Activated CD8-positive, alpha-beta T cell treated with anti-CD3 and anti-CD28 coated beads for 36 hours (primary cell): ENCODE data around the gene PHKA1. TPM values are rescaled to one million over a fixed set of nuclear protein-coding genes. Genes with fewer than 3 reads are reported as not detected.

Experiments used
- ATAC-seq: fragments of 200-7000 bp; cut with Tn5 transposase; one replicate; pipeline ENCODE4 v1.10.0; 2021; ENCODE audit warnings: mild to moderate bottlenecking, moderate library complexity
- CTCF ChIA-PET: fragments of 350-600 bp; sonication (Branson Sonifier 250); formaldehyde crosslinking; loops from one replicate; lab custom pipeline; 2021; ENCODE audit warnings: antibody characterized with exemption; lab: Charles Lee
- POLR2A ChIA-PET: fragments of 350-600 bp; sonication (Branson Sonifier 250); formaldehyde crosslinking; loops from one replicate; lab custom pipeline; 2021; ENCODE audit warnings: antibody characterized with exemption; lab: Charles Lee
- DNase-seq: peaks from one replicate; pipeline ENCODE4 v3.0.0-alpha.2; 2020
- H3K27ac Mint-ChIP-seq: one replicate; pipeline ENCODE4 v1.8.0; 2021; ENCODE audit warnings: mild to moderate bottlenecking, mixed read lengths
- H3K27me3 Mint-ChIP-seq: one replicate; pipeline ENCODE4 v1.8.0; 2021; ENCODE audit warnings: mixed read lengths
- H3K36me3 Mint-ChIP-seq: one replicate; pipeline ENCODE4 v1.8.0; 2021; ENCODE audit warnings: low read depth, mixed read lengths
- H3K4me1 Mint-ChIP-seq: one replicate; pipeline ENCODE4 v1.8.0; 2021; ENCODE audit warnings: low read depth, mixed read lengths
- H3K4me3 Mint-ChIP-seq: one replicate; pipeline ENCODE4 v1.8.0; 2021; ENCODE audit warnings: mild to moderate bottlenecking, moderate library complexity, mixed read lengths
- H3K9me3 Mint-ChIP-seq: one replicate; pipeline ENCODE4 v1.8.0; 2021; ENCODE audit warnings: mixed read lengths
- CTCF ChIP-seq: fragments of 200-600 bp; IDR thresholded peaks from one replicate; pipeline ENCODE4 v1.8.0; 2022; ENCODE audit warnings: antibody characterized with exemption, mild to moderate bottlenecking
- intact Hi-C: fragments of 100-400 bp; cut with micrococcal nuclease; formaldehyde crosslinking; loops from one replicate; pipeline ENCODE4 v1.10.0; 2022
- total RNA-seq, 2 experiments: library from RNA; stranded (reverse); gene quantifications; one replicate each; pipeline ENCODE4 v1.2.3, GENCODE V29; 2021

Gene PHKA1
- total RNA-seq, 2 experiments from 2014 or later, result 6.9 to 8.0 TPM

DNA sequence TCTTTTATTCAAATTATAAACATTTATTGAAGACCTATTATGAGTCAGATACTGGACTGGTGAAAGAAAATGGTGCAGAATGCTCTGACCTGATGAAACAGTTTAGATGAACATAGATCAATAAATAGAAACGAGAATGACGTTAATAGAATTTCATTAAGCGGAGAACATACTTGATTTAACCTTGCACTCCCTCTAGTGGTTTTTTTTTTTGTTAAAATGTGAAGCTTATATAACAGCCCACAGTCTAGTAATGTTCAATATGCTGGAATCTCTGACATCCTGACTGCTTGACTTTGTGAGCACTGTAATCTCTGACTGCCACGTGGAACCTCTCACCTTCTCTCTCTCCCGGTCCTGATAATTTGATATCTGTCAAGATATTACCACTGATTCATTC lies 173.8 kb downstream of the PHKA1 start:
- ChIA-PET CTCF (no interaction called here), POLR2A (no interaction called here)
- H3K4me1 Mint-ChIP-seq, result no peaks in the 10 kb centered on the region
- H3K27me3 Mint-ChIP-seq, result no peaks in the 10 kb centered on the region
- H3K36me3 Mint-ChIP-seq, result peaks cover 8% of the 10 kb centered on the region
- no peaks in the 10 kb centered on the region for H3K9me3 Mint-ChIP-seq
- TF ChIP-seq CTCF, result peak; percentile 24
- H3K27ac Mint-ChIP-seq, result no peak overlapping the region
- ATAC-seq (no peak), DNase-seq (no peak)
- no peak overlapping the region for H3K4me3 Mint-ChIP-seq
- intact Hi-C loops, result loop anchor here (10.0 kb wide), 1 partner anchor 236 kb away; the partner anchor contains the start of gene CITED1

DNA sequence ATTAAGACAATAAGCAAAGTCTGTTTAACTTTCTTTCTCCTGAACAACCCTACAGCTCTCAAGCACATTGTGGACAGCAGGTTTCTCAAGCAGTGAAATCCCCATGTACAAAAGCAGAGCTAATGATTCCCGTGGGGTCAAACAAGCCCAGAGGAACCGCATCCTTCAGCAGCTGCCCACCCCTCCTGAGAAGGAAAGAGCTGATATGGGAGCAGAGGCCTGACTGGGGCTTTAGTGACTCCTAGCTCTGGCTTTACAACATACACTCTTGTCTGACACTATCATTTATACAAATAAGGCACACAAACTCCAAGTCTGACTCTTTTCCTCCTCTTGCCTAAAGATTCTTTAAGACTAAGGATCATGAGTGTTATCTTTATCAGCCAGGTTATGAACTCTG lies 174.3 kb downstream of the PHKA1 start:
- H3K4me1 Mint-ChIP-seq, result no peaks in the 10 kb centered on the region
- H3K4me3 Mint-ChIP-seq, result no peak overlapping the region
- no peak for DNase-seq
- no peak for ATAC-seq
- no peaks in the 10 kb centered on the region for H3K27me3 Mint-ChIP-seq
- intact Hi-C loops, result loop anchor here (10.0 kb wide), 1 partner anchor 235 kb away; the partner anchor contains the start of gene CITED1
- H3K36me3 Mint-ChIP-seq, result peaks cover 6% of the 10 kb centered on the region
- ChIA-PET POLR2A (no interaction called here), CTCF (no interaction called here)
- TF ChIP-seq CTCF, result no peak
- H3K9me3 Mint-ChIP-seq, result no peaks in the 10 kb centered on the region
- no peak overlapping the region for H3K27ac Mint-ChIP-seq

GRCh38 chrX:72536542-72536941 lies 177.6 kb downstream of the PHKA1 start:
- ChIA-PET POLR2A (no interaction called here), CTCF (no interaction called here)
- Mint-ChIP-seq H3K27me3 (no peaks in the 10 kb centered on the region), H3K36me3 (peaks cover 5% of the 10 kb centered on the region), H3K4me1 (no peaks in the 10 kb centered on the region), H3K4me3 (no peak overlapping the region), H3K9me3 (no peaks in the 10 kb centered on the region), H3K27ac (no peak overlapping the region)
- DNase-seq, result no peak
- ATAC-seq, result no peak
- TF ChIP-seq CTCF, result no peak
- intact Hi-C loops, result no loop called here

- Mint-ChIP-seq H3K27me3 (no peaks in the 10 kb centered on the region), H3K4me1 (peaks cover 4% of the 10 kb centered on the region), H3K27ac (no peak overlapping the region), H3K36me3 (peaks cover 12% of the 10 kb centered on the region), H3K4me3 (no peak overlapping the region), H3K9me3 (no peaks in the 10 kb centered on the region)
- ChIA-PET CTCF (no interaction called here), POLR2A (no interaction called here)
- no peak for TF ChIP-seq CTCF
- ATAC-seq (no peak), DNase-seq (no peak)
- intact Hi-C loops, result no loop called here
These were observed 181.7 kb downstream of the PHKA1 start for GRCh38 chrX:72532366-72532765.

Other genes starting within 250 kb of the PHKA1 start
- 10 to 100 TPM; 14.6 to 17.8 TPM for gene HDAC8, start 141.5 kb downstream of the PHKA1 start, total RNA-seq
- gene DMRTC1B, start 62.6 kb upstream of the PHKA1 start, total RNA-seq, result not detected
- gene FAM236B, start 68.4 kb upstream of the PHKA1 start, total RNA-seq, result not detected
- not detected for gene FAM236D, start 93.9 kb upstream of the PHKA1 start, total RNA-seq
- not detected for gene FAM236C, start 198.3 kb upstream of the PHKA1 start, total RNA-seq
- gene FAM236A, start 223.9 kb upstream of the PHKA1 start, total RNA-seq, result not detected
- not detected for gene DMRTC1, start 229.5 kb upstream of the PHKA1 start, total RNA-seq